Midbrain (tissue), 1 donor: ENCODE data around the gene BRD2.

ENCODE experiments used
- DNase-seq: peaks from one replicate; lab custom pipeline; 2025; lab: John Stamatoyannopoulos, UW

The BRD2 gene

DNA sequence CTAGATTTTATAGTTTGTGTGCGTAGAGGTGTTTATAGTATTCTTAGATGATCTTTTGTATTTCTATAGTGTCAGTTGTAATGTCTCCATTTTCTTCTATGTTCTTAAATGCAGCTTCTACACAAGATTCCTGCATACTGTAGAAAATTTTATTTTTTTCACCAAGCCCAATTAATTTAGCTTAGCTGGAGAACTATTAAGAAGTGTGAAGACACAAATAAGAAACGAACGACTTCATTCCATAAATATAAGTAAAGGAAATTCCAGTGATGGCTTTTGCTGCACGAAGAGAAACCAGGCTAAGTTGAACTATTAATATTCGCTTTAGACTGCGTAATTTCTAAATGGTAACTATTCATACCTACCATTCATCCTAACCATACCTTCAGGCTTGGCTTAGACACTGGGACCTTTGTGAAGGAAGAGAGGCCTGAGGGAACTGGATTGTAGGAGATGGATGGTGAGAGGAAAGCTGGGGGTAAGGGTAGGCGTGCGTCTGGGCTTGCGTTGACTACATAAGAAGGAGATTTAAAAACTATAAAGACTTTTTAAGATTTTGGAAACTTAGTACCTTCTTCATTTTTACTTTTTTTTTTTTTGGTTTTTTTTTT is 25.1 kb downstream of the BRD2 start:
- no peak for DNase-seq

DNA sequence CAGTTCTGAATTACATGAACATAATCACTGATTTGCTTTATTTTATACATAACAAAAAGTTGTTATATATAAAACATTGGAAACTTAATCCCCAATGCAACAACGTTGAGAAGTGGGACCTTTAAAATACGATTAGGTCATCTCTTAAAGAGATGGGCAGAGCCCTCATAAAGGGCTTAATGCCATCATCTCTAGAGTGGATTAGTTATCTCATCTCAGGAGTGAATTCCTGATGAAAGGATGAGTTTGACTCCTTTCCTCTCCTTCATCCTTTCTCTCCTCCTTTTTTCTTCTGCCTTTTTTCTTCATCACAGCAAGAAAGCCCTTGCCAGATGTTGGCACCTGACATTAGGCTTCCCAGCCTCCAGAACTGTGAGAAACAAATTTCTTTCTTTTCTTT is 27.1 kb downstream of the BRD2 start:
- no peak for DNase-seq

GRCh38 chr6:33000055-33000454 is 31.7 kb downstream of the BRD2 start:
- DNase-seq = no peak

DNA sequence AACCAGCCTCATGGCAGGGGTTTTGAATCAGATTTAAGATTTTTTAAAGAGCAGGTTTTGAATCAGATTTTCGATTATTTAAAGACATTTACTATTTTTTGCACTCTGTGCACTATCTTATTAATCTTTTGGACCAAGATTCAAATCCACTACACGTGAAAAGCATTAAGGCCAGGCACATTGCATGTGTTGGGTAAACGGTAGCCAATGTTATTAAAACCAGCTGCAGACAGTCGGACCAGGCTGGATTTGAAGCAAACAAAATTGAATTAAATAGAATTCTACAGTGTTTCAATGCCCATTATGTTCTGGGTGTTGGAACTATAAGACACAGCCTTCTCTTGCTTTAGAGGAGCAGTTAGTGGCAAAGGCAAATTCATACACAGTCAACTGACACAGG is 33.3 kb downstream of the BRD2 start:
- DNase-seq = no peak

GRCh38 chr6:33004940-33005339 is 36.5 kb downstream of the BRD2 start:
- no peak for DNase-seq

DNA sequence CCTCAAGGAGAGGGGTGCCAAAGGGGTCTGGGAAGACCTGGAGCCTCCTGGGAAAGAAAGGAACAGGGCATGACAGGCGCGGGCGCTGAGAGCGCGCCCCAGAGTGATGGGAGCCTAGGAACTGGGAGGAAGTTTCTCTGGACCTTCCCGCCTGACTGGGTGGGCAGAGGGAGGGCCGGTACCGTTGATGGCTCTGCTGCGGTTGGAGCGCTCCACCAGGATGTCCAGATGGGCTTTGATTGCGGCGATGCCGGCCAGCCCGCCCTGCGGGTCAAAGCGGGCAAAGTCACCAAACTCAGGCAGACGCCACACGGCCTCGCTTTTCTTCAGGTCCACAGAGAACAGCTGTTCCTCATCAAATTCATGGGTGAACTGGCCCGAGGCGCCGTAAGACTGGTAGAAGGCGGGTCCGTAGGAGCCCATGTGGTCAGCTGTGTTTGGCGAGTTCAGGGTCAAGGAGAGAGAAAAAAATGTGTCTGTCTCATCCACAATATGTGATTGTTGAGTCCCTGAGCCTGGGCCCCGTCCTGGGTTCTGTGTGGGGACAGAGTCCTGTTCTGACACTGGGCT is 39.5 kb downstream of the BRD2 start:
- DNase-seq = no peak

DNA sequence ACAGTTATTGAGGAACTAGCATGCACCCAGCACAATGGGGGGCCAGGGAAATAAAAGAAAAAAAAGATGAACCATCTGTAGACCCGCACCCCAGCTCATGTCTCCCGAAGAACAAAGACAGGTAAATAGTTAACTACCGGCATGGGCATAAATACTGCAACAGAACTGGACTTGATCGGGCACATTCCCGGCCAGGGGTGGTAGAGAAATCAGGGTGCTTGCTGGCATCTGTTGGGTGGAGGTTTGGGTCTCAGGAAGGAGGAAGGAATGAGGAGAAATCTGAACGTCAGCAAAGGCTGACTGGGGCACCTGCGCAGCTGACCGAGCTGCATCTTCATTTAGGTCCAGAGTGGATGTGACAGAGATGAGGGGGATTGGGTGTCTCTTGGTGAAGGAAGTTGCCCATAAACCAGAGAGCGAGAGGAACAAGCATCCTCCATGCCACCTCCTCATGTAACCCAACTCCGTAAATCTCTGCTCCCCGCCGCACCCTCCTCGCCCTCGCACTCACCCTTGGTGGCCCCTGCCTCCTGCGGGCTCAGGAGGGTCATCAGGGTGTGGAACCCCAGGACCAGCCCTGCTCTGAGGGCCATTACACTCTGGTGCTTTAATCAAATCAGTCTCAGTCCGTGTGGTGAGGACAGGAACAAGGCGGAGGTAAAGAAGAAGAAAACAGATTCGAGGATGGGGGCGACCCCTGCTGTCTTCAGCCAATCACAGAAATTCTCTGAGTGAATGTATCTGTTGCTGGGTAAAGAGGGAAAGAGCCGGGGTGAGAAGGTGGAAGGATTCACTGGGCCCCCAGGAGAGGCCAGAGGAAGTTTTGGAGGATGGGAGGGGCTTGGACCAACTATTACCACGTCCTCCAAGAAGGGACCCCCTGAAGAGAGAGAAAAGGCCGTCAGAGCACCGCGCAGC is 40.8 kb downstream of the BRD2 start, which contains the start of gene HLA-DOA:
TSS of gene HLA-DOA (minus strand) at position 648 of the 918 bp plus-strand sequence.
- DNase-seq = no peak

DNA sequence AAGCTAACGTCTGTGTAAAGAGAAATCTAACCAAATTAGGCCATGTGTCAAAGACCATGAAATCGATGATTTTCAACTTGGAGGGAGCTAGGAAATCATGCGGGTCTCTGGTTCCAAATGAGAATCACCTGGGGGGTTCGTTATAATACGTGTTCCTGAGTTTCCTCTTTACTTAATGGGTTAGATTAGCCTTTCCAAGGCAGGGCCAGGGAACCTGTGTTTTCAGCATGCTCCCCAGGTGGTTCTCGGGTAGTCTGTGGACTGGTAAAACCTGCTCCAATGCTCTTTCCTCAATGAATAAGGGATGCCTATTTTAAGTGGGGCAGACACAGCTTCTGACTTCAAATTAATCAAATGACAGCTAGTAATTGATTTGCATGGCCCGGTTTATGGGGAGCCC is 42.0 kb downstream of the BRD2 start:
- DNase-seq = no peak

DNA sequence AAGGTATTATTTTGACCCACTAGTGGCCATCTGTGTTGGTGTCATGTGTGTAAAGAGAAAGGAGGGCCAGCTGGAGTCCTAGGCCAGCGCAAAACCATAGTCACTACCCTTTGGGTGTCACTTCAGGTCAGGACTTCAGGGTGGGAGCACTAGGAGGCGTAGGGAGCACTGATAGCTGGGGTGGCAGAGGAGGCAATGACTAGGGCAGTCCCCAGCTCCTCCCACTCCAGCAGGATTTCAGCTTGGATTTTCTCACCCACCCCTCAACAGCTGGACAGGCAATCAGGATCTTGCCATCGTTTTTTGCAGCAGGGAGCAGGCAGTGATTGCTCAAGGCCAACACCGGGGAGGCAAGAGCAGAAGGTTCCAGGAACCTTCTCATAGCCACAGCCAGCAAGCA is 45.2 kb downstream of the BRD2 start:
- no peak for DNase-seq

DNA sequence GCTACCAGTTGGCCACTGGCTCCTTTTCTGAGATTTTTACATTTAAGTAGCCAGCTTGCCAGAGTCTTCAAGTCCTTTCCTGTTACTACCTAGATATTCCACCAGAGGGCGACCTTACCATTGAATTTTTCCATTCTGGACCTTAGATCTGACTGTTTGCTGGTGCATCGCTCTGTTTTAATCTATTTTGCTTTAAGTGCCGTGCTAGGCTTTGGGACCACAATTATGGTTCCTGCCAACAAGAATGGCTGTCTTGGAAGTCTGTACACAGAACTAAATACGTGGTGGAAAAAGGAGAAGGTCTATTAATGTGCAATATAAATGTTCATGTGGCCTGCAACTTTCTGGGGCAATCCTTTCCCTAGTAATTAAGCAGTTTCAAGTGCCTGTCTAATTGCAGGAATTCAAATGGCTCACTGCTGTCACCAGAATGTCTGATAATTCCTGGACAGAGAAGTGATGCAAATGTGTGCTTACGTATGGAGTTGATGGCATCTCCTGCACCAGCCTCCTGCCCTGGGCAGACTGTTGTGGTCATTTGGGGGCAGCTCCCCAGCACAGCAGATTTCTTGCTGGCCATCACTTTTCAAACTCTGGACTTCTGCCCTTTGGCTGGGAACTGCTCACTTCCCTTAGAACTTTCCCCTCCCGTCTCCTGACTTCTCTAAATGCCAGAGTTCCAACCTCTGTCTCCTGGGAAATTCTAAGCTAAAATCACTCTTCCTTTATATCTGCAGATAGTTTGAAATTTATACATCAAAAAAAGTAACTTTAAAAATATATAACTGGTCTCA is 46.6 kb downstream of the BRD2 start:
- peak; percentile 79 for DNase-seq

DNA sequence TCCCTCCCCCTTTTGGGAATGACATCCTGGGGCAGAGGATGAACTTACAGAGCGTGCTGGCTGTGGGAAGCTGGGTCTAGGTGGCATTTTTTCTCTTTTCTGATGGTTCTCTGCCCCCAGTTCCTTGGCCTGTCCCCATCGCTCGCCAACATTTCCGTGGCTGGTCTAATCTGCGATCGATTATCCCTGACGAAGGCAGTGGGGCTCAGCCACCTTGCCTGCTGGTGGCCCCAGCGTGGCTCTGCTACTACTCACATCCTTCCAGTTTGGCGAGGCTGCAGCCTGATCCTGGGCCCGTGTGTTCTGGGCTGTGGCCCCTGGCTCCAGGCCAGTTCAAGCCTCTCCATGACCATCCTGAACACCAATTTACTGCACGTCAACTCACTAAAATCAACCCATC is 47.4 kb downstream of the BRD2 start:
- no peak for DNase-seq

- no peak for DNase-seq
Observed at GRCh38 chr6:33017018-33017417, 48.6 kb downstream of the BRD2 start.

DNA sequence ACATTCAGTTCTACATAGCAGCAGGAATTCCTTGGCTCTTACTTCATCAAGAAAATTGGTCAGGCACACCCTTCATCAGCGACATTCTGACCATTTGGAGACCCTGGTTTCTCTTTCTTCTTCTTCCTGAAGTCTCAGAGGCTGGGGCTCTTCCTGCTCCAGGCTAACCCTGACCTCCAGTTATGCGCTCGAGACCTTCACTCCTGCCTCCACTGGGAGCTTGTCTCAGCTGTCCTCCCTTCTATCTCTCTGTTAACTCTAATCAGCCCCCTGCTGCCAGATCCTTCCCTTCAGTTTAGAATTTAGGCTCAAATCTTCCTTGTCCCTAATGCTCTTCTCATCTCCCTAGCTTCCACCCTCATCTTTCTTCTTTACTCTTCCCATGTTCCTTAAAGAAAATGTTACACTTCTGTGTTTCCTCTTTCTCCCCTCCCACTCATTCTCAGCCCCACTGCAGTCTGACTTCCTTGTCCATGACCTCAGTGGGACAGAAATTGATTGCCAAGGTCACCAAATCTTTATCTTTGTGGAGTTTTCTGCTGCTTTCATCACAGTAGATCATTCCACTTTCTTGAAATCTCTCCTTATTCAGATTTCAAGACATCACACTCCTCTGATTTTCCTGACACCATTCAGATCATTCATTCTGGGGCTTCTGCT is 49.4 kb downstream of the BRD2 start:
- DNase-seq = no peak

GRCh38 chr6:33018418-33018817 is 50.0 kb downstream of the BRD2 start:
- no peak for DNase-seq

GRCh38 chr6:33018904-33019303 is 50.5 kb downstream of the BRD2 start:
- DNase-seq = peak; percentile 33

DNA sequence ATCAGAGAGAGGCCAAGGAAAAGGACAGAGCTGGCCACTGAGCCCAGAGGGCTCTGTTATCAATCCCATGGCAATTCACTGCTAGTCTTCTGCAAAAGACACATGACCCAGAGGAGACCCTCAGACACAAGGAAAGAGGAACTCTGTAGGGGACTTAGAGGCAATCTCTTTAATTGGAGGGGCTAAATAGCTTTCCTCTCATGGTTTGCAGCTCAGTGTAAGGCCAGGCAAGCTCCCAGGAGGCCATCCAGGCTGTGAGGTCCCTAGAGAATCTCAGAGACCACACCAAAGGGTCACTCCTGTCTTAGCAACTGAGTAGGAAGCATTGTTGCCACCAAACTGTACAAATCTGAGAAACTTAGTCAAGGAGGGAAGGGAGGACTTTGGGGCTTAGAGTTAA is 51.0 kb downstream of the BRD2 start:
- no peak for DNase-seq

- DNase-seq = no peak
Observed at GRCh38 chr6:33021917-33022316, 53.5 kb downstream of the BRD2 start.

GRCh38 chr6:33023536-33023935 is 55.1 kb downstream of the BRD2 start:
- no peak for DNase-seq

DNA sequence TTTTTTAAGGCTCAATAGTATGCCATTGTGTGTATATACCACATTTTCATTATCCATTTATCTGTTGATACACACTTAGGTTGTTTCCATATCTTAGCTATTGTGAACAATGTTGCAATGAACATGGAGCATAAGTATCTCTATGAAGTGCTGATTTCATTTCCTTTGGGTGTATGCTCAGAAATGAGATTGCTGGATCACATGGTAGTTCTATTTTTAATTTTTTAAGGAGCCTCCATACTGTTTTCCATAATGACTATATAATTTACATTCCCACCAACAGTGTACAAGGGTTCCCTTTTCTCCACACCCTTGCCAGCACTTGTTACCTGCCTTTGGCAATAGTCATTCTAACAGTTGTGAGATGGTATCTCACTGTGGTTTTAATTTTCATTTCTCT is 56.1 kb downstream of the BRD2 start:
- no peak for DNase-seq

- no peak for DNase-seq
Observed at GRCh38 chr6:33028220-33028849, 59.9 kb downstream of the BRD2 start.
